Endothelial cell of umbilical vein (primary cell): Measurements from ENCODE around the gene MAP2K7.

Experiments
- CTCF ChIP-seq, 2 donors: IDR thresholded peaks; 1 replicate in 1 of 2; 2 replicates in 1 of 2; pipeline ENCODE4 v1.5.1; 2011; ENCODE audit warnings: low read length in 2 of 2, mild to moderate bottlenecking in 2 of 2, moderate library complexity in 2 of 2, control low read depth in 1 of 2, inconsistent platforms in 1 of 2, low read depth in 1 of 2; ENCODE audit not compliant: insufficient read depth in 1 of 2; ENCODE audit errors: extremely low read depth in 1 of 2
- EZH2 ChIP-seq: IDR thresholded peaks from 2 replicates; pipeline ENCODE4 v1.6.1; 2012; ENCODE audit warnings: borderline replicate concordance, low read depth, mild to moderate bottlenecking, moderate library complexity, low read length, inconsistent platforms; ENCODE audit not compliant: severe bottlenecking
- GATA2 ChIP-seq: IDR thresholded peaks from 2 replicates; pipeline ENCODE4 v1.7.0; 2011; ENCODE audit warnings: low read depth, mild to moderate bottlenecking, moderate library complexity, mixed read lengths, low read length; ENCODE audit not compliant: insufficient read length, insufficient read depth
- JUN ChIP-seq: IDR thresholded peaks from 2 replicates; pipeline ENCODE4 v1.6.1; 2011; ENCODE audit warnings: borderline replicate concordance, low read depth; ENCODE audit not compliant: insufficient read length, insufficient read depth
- MAX ChIP-seq: IDR thresholded peaks from 2 replicates; pipeline ENCODE4 v1.6.1; 2011; ENCODE audit not compliant: insufficient read depth, insufficient read length
- POLR2A ChIP-seq: IDR thresholded peaks from 2 replicates; pipeline ENCODE4 v1.6.1; 2012; ENCODE audit warnings: low read depth, mild to moderate bottlenecking, control low read depth, low read length

- no peak for TF ChIP-seq EZH2
- TF ChIP-seq CTCF (IDR thresholded peaks at IDR 0.05; ENCODE audit: extremely low read depth in 1 of 2, insufficient read depth in 1 of 2, low read depth in 1 of 2, low read length in 2 of 2) = no peak
- no peak for TF ChIP-seq POLR2A
- no peak for TF ChIP-seq MAX
- no peak for TF ChIP-seq JUN
- TF ChIP-seq GATA2 = no peak
Measured at GRCh38 chr19:7963566-7963965, 59.9 kb downstream of the MAP2K7 start.
